ENCODE data around the gene VASP. TPM values are rescaled to one million over a fixed set of nuclear protein-coding genes. Genes with fewer than 3 reads are reported as not detected.

Gene VASP
- total and polyA plus RNA-seq, 2 of the 4 experiments (the other 2 are of a cell fraction): 61.1 to 88.8 TPM

GRCh38 chr19:45531349-45531748, 24.1 kb downstream of the VASP start:
- H3K18ac ChIP-seq (ENCODE audit: low read depth, low read length): no peak overlapping the region
- no peak overlapping the region for H2BK5ac ChIP-seq (ENCODE audit: low read depth, low read length, poor library complexity, severe bottlenecking)
- no peak overlapping the region for H2AK5ac ChIP-seq (ENCODE audit: low read depth, low read length)
- H3K4me2 ChIP-seq (ENCODE audit: low read depth, low read length): no peak overlapping the region
- 0 out of 2 replicates have a peak, but pooled peaks cover 4% of the 10 kb centered on the region for H3K9me1 ChIP-seq (ENCODE audit: insufficient read depth, low read length)
- POLR2A ChIA-PET (ENCODE audit: unreplicated experiment): no interaction called here
- H2BK15ac ChIP-seq (ENCODE audit: low read depth, low read length): no peak overlapping the region
- H4K20me1 ChIP-seq (ENCODE audit: insufficient read depth, low read length): peaks cover 18% of the 10 kb centered on the region
- no peak for TF ChIP-seq RAD21 (IDR thresholded peaks at IDR 0.05; ENCODE audit: low read length)
- no peak overlapping the region for H3K9ac ChIP-seq (ENCODE audit: low read depth, low read length)
- dilution Hi-C loops (cut with HindIII; ENCODE audit: low sequenced_read_pairs, unreplicated experiment) (no loop called here), in situ Hi-C loops (cut with MboI; ENCODE audit: low sequenced_read_pairs) (no loop called here), intact Hi-C loops (cut with micrococcal nuclease) (no loop called here)
- BruUV-seq (replicated peaks): no TSS peak
- no peak overlapping the region for H2BK20ac ChIP-seq (ENCODE audit: low read depth, low read length)
- ATAC-seq (ENCODE audit: low read depth): no peak
- H3K9me3 ChIP-seq (ENCODE audit: control insufficient read depth, insufficient read depth, low read length): peaks cover 7% of the 10 kb centered on the region
- H3K36me3 ChIP-seq (ENCODE audit: control insufficient read depth, insufficient read depth, low read length): peaks cover 13% of the 10 kb centered on the region
- CTCF ChIA-PET: no interaction called here
- H3K4me3 ChIP-seq (ENCODE audit: insufficient read depth, low read depth, low read length): no peak overlapping the region
- H3K27ac ChIP-seq (ENCODE audit: insufficient read depth, low read length): no peak overlapping the region
- no peak overlapping the region for H3K14ac ChIP-seq (replicated peaks; ENCODE audit: low read depth, low read length)
- H3K56ac ChIP-seq (ENCODE audit: extremely low read depth, insufficient read depth, low read length): no peak overlapping the region
- H4K5ac ChIP-seq (ENCODE audit: low read depth, low read length): no peak overlapping the region
- no peak overlapping the region for H3K4ac ChIP-seq (ENCODE audit: low read depth, low read length)
- no peaks in the 10 kb centered on the region for H3K27me3 ChIP-seq (ENCODE audit: control insufficient read depth, insufficient read depth, low read length)
- H2AK9ac ChIP-seq (replicated peaks; ENCODE audit: low read depth, low read length, poor library complexity): no peak overlapping the region
- H3K23ac ChIP-seq (ENCODE audit: low read depth, low read length): no peak overlapping the region
- peaks cover 2% of the 10 kb centered on the region; the same call in 1 of the 2 replicates for H3K4me1 ChIP-seq (ENCODE audit: control insufficient read depth, insufficient read depth, low read length)
- no peak overlapping the region for H4K91ac ChIP-seq (ENCODE audit: insufficient read depth, low read depth, low read length)
- H3K79me1 ChIP-seq (ENCODE audit: low read depth in 1 of 2, low read length in 2 of 2): peaks cover 6 to 11% of the 10 kb centered on the region in 2 experiments; a peak in 2 of 4 replicates
- H2AFZ ChIP-seq (replicated peaks; ENCODE audit: low read length, poor library complexity): no peak overlapping the region
- no peak for DNase-seq
- no peak overlapping the region for H2BK120ac ChIP-seq (ENCODE audit: low read depth, low read length)
- WGBS, 2 experiments (ENCODE audit: extremely low coverage in 2 of 2, insufficient read length in 1 of 2): no CpG with 5 or more reads among the region's 1 CpG
- H4K8ac ChIP-seq (ENCODE audit: low read depth in 2 of 2, low read length in 2 of 2): no peak overlapping the region

Measured in IMR-90 (cell line).